NCI-H526 (cell line): ENCODE data around the gene MRPL33.

Experiments
- DNase-seq, 2 experiments: peaks; one replicate each; lab custom pipeline; 2025; lab: John Stamatoyannopoulos, UW

MRPL33 gene

DNA sequence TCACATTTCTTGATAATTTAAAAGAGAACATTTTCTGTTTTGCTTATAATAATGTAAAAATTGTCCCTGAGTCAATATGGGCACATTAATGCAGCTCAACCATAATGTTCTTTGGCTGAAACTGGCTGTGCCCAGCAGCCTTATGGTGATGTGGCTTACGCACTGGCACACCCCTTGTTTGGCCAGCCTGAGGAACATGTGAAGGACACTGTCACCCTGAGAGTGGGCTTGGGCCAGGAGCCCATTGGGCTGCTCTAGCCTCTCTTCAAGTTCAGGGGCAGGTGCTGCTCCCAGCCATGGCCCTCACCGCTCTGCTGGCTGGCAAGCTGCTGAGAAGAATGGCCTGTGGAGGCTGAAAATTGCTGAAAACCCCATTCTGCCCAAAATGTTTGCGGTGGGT is 37.5 kb downstream of the MRPL33 start:
- no peak for DNase-seq

DNA sequence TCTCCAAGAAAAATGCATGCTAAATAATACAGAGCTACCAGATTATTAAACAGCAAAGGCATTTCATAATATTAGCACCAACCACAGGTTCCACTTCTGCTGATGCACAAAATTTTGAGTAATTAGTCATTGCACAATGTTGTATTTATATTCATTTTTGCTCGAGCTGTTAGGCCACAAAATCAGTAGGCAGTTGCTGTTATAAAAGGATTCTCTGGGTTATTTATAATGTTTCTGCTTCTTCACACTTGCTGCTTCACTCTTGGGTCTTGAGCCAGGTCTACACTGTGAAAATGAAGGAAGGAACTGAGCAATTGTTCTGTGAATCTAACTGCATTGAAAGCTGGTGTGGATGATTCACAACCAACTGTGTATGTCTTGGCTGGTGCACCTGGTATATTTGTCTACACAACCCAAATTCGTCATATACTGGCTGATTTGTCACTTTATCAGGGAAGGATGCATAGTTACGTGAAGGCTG is 38.3 kb downstream of the MRPL33 start:
- no peak for DNase-seq

DNA sequence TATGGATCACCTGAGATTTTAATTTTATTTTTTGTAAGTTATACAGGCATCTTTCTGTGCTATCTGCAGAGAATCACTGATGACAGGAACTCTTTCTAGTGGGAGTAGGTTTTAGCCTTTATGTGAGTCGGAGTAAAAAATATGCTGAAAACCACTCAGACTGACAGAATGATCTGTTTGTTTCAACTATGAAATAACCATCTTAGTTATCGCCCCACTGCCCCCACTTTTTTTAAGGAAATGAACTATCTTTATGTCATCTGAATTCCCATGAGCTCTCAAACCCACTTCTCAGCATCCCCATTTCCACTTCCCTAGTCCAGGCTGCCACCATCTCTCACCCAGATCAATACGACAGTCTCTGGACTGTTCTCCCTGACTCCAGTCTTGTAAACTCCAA is 38.9 kb downstream of the MRPL33 start:
- DNase-seq = no peak

DNA sequence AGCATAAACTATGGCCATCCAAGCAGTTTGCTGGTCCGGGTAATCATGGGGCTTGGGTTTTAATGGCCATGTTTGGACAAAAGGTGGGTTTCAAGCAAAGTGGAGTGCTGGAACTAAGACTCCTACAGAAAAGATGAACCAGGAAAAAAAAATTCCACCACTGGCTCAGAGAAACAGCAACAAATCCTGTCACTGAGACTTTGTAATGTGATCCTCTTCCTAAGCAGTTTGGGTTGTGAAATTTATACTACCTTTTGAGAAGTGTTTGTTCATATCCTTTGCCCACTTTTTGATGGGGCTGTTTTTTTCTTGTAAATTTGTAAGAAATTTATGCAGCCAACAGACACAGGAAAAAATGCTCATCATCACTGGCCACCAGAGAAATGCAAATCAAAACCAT is 40.2 kb downstream of the MRPL33 start:
- no peak for DNase-seq

DNA sequence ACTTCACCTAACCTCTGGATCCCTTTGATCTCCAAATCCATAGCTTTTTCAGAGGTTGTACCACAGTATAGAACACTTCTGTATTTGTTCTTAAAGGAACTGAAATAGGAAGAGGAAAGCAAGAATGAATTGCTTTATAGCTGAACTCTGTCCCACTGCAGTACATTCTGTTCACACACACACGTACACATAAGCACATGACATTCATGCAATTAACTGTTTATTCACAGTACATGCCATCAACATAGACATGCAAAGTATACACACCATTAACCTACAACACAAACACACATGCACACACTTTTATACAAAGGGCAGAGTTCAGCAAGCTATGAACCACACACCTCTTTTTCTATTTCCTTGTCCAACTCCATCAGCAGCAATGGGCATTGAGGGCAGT is 43.2 kb downstream of the MRPL33 start:
- no peak for DNase-seq

DNA sequence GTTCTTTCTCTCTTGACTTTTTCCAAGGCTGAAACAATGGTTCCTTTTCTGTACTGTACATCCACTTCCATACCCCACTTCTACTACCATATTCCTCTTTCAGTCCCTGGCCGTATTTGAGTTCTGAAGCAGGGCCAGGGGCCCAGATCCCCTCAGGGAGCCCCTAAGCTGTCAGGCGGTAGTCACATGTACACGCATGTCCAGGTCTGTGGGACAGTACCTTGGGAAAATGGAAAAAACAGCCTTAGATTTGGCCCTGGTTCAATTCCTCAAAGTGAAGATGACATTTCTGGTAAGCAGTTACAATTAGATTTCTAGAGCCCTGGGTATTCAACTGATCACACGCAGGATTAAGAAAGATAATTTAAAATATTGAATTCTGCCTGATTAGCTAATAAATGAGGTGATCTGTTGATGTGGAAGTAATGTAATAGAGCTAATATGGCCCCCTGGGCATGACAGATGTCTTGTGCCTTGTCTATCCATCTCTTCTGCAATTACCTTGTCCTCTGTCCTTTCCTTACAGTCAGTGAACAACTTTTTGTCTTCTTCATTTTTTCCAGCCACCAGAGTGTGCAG is 44.4 kb downstream of the MRPL33 start:
- DNase-seq = no peak

DNA sequence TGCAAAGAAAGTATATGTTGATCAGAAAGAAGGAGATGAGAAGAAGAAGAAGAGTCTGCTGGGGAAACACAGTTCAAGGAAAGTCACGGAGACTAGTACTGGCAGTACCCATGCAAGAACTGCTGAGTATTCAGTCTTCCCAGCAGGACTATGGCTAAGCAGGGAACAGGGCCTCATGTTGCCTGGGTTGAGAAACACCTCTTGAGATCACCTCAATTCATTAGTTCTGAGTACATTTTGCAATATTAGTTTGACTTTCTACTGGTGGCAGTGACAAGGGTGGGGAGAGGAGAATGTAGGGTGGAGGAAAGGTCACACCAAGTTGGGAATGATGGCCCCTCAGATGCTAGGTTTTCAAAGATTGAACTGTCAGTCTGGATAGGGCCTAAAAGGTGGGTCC is 50.5 kb downstream of the MRPL33 start:
- DNase-seq = no peak

DNA sequence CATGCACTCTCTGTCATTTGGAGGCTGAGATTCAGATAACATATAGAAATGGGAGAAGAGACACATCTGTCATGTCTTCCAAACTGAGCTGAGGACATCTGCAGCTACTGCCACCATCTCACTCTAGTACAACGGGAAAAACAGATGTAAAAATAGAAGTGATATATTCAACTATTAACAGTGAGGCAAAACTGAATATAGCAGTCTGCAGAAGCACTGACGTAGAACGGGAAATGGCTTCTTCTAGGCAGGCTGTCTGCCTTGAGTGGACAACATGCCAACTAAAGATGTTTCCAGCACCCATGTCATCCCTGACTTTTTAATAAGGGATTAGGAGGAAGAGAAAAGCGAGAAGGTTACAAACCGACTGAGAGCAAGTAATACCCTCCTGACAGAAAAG is 51.6 kb downstream of the MRPL33 start:
- no peak for DNase-seq

DNA sequence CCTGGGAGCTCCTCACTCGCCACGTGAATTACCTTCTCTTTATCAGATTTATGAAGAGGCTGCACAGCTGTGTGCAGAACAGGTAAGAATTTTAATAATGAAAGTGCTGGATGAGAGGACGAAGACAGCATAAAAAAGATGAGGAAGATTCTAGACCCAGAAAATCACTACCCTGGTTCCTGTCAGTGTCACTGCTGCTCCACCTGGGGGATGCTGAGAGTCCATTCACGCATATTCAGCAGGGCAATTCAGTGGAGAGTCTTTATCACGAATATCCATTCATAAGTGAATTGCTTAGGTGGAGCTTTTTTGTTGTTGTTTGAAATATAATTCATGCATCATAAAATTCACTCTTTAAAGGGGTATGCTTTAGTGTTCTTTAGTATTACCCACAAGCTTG is 52.0 kb downstream of the MRPL33 start:
- DNase-seq = no peak

DNA sequence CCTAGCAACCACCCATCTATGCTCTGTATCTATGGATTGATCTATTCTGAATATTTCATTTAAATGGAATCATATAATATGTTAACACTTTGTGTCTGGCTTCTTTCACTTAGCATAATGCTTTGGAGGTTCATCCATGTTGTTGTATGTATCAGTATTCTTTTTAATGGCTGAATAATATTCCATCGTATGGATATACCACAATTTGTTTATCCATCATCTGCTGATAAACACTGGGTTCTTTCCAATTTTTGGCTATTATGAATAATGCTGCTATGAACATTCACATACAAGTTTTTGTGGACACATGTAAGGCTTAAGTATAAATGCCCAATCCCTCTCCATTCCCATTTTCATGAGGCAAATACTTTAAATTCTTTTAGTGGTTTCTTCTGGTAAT is 52.9 kb downstream of the MRPL33 start:
- DNase-seq = no peak

DNA sequence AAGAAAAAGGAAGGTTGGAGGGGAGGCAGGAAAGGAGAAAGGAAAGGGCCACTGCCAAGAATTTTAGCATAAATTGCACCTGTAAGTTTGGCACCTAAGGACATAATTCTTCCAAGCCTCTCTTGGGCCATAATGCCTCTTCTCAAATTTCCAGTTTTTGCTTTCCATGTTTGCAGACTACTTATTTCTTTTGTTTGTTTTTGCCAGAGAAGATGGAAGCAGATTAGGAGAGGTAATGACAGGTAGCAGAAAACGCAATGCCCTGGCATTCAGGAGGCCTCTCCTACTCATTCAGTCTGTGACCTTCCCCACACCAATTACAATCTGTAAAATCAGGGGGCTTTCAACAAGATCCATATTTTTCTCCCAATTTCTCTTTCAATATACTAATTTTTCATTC is 56.8 kb downstream of the MRPL33 start:
- no peak for DNase-seq
